HG03064 (cell line): ENCODE data around the gene DBN1.

Source experiments
- ATAC-seq: cut with Tn5 transposase; IDR thresholded peaks from one replicate; pipeline ENCODE4 v1.9.1; 2021; ENCODE audit warnings: low read depth; ENCODE audit not compliant: unreplicated experiment

The DBN1 gene

DNA sequence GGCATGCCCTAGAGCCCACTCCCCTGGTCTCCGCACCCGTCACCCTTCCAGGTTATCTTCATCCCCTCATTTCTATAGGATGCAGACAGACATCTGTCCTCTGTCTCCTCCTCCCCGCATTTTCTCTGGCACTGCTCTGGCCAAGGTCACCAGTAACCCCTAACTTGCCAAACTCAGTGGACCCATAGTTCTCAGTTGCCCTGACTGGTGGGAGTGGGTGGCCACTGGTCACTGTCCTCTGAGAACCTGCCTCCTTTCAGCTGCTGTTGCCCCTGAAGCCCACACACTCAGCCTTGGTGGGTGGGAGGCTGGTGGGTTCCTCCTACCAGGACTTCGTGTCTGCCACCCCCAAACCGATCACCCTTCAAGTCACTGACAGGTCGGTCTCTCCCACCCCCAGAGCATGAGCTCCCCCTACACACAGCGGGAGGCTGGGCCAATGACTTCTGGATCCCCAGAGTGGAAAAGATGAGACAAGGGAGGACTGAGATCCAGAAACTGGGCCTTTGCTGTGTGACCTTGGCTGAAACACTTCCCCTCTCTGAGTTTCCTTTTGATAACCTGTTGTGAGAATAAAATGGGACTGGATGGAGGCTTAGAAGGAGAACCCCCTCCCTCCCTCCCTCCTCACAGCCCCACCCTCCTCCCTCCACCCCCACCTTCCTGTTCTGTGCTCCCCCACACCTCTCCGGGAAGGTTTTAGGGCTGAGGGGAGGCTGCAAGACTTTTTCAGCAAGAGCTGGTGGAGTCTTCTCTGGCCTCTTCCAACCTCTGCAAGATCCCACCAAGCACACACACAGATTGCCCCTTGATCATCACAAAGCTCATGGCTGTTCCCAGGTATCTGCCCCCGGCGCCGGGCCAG lies 2.4 kb upstream of the DBN1 start:
- ATAC-seq: no peak

DNA sequence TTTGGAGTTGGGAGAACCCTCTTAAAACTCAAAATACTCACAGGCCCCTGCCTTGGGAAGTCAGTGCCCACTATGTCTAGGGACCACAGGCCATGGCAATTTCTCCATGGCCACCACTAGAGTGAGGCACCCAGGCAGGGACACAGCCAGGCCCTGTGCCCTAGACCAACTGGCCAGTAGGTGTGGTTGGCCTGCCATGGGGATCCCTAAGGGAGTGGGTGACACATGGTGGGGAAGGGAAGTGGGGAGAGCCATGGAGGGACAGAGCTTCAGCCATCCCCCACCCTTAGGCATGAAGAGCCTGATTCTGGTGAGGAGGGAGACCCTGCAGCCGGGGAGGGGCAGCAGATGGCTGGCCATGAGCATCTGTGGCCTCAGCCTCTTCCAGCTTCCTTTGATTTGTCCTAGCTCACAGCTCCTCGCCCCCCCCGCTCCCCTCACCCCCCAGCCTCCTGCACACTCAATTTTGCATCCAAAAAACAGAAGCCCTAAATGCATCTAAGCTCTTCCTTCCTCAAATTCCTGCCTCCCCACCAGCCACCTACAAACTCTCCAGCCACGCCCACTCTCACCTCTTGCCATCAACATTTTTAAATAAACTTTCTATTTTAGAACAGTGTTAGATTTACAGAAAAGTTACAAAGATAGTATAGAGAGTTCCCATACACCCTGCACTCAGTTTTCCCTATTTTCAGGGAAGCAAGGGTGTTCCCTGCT lies 1.6 kb upstream of the DBN1 start:
- ATAC-seq: no peak

GRCh38 chr5:177474002-177474476 lies 605 bp upstream of the DBN1 start:
- no peak for ATAC-seq

GRCh38 chr5:177472460-177473442 lies 683 bp downstream of the DBN1 start:
- no peak for ATAC-seq

- no peak for ATAC-seq
Measured at GRCh38 chr5:177471610-177472356, 1.7 kb downstream of the DBN1 start.

DNA sequence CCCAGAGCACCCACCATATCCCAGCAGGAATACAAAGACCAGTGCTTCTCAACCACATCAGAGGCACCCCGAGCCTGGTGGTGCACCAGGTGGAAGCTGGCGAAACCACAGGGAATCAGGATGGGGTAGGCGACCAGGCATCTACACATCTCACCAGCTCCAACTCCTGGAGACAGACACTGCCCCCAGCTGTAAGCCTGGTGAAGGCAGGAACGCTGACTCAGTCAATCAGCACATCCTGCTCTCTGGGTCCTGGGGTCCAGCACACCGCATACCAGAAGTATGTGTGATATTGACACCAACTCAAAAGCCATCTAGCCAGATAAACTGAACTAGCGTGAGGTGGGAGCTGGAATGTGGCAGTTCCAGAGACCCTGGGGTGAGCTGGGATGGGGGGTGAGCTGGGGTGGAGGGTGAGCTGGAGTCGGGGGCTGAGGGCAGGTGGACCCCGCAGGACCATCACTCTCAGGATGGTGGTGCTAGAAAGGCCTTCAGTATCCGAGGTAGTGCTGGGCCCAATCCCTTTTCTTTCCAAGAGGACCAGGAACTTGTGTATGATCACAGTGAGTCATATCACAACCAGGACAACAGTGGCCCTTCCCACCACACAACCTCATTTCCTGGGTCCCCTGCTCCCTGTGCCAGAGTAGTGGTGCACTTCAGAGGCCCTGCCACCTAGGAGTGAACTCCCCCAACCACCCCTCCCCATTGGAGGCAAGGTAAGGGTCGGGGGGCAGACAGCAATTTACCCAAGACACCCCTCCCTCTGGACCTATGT lies 2.5 kb downstream of the DBN1 start:
- no peak for ATAC-seq

GRCh38 chr5:177469750-177470525 lies 3.5 kb downstream of the DBN1 start:
- no peak for ATAC-seq

GRCh38 chr5:177468685-177469628 lies 4.5 kb downstream of the DBN1 start:
- ATAC-seq: no peak

DNA sequence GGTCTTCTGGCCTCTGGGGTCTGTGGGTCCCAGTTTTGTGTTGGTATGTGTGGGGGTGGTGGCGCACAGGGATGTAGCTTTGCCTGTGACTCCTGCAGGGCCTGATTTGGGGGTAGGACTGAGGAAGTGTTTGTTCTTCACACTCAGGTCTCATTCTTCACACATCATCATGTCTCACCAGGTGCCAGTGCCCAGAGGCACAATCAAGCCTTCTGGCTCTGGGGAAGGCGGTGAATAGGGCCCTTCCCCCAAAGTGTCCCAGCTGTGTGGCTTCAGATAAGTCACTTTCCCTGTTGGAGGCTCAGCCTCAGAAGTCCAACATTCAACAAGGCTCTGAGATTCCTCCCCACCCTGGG lies 5.1 kb downstream of the DBN1 start:
- no peak for ATAC-seq

- no peak for ATAC-seq
Measured at GRCh38 chr5:177467436-177467835, 6.0 kb downstream of the DBN1 start.

- ATAC-seq: no peak
Measured at GRCh38 chr5:177466861-177467260, 6.6 kb downstream of the DBN1 start.

- no peak for ATAC-seq
Measured at GRCh38 chr5:177465044-177465443, 8.4 kb downstream of the DBN1 start.

GRCh38 chr5:177462021-177462670 lies 11.3 kb downstream of the DBN1 start:
- ATAC-seq: no peak

DNA sequence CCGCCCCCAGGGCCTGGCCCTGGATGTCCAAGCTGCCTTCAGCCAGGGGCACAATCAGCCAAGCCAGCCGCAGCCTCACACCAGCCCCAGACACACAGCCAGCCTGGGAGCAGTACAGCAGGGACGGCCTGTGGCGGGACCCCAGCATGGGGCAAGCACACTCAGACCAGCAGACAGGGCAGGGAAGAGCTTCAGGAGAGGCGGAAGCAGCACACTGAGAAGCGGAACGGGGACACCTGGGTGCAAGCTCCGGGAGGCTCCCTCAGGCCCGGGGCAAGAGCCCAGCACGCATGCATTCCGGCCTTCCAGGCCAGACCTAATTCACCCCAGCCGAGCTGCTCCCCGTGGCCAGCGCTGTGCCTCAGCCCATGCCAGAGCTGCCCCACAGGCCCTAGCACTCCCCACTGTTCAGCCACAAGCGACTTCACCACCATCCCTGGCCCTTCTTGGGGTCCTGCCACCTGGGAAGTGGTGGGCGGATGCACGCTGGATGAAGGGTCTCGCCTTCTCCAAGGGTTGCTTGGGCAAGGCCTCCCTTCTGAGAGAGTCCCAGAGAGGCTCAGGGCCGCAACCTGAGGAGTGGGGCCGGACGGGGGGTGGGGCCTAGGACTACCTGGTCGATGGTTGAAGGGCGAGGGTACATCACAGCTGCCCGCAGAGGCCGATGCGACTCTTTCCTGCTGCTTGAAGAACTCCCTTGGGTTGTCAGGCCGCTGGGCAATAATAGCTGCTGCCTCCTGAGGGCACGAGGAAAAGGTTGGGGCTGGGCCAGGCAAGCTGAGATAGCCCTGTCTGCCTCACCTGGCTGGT lies 13.4 kb downstream of the DBN1 start:
- ATAC-seq: no peak

DNA sequence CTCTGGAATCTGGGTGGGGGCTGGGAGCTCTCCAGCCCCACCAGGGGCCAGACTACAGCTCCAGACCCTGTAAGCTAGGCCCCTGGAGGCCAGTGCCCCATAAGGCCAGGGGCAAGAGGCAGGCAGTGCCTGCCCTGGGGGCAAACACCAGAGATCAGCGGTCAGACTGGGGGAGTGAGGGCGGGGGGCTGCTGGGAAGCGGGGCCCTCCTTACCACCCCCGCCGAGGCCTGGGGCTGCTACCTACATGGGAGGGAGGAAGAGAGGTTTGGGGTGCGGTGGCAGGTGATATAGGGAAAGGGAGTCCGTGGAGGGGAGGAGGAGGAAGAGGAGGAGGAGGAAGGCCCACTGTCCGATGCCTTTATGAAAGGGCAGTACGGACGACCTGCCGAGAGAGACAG lies 14.1 kb downstream of the DBN1 start:
- no peak for ATAC-seq

DNA sequence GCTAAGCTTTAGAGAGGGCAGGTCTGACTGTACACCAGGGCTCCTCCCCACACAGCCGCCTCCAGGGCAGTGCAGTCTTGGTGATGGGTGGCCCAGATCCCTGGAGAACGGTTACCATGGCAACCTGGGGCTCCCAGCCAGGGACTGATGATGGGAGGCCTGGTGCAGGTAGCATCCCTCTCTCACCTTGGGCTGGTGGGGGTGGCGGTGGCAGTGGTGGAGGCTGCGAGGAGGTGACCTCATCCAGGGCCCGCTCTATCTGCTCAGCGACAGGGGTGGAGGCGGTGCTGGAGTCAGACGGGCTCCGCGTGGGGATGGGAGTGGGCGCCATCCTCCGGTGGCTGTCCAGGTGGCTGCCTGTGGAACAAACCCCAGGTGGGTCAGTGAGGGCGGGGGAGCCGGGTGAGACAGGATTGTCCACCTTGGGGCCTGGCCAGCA lies 14.5 kb downstream of the DBN1 start:
- ATAC-seq: no peak
